GM18858 (cell line): ENCODE measurements around the gene SCUBE2.
"Not testable (repeated sequence)": the region's sequence is repeated elsewhere in the genome, so short reads cannot be mapped to it uniquely, and the experiment has no call there.

Source experiments
- ATAC-seq: cut with Tn5 transposase; IDR thresholded peaks from one replicate; pipeline ENCODE4 v1.9.1; 2021; ENCODE audit not compliant: unreplicated experiment

Gene SCUBE2

DNA sequence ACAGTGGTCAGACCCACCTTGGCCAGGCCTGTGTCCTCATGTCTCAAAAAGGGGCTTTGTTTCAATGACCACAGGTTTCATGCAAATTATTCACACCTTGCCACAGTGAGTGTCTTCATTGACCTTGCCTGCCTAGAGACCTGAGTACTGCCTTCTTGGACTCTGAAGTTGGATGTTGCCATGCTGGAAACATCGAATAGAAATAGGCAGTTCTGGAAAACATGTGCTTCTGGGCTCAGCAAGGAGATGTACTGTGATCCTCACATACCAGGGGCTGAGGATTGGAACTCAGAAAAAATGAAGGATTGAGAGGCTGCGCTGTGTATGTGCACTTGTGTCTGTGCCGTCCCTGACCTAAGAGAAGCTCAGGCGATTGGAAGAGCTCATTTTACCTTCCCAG is 78.0 kb downstream of the SCUBE2 start:
- ATAC-seq = no peak

DNA sequence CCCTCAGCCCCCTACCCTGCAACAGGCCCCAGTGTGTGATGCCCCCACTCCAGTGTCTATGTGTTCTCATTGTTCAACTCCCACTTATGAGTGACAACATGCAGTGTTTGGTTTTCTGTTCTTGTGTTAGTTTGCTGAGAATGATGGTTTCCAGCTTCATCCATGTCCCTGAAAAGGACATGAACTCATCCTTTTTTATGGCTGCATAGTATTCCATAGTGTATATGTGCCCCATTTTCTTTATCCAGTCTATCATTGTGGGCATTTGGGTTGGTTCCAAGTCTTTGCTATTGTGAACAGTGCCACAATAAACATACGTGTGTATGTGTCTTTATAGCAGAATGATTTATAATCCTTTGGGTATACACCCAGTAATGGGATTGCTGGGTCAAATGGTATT is 81.9 kb downstream of the SCUBE2 start:
- not testable (repeated sequence) for ATAC-seq

DNA sequence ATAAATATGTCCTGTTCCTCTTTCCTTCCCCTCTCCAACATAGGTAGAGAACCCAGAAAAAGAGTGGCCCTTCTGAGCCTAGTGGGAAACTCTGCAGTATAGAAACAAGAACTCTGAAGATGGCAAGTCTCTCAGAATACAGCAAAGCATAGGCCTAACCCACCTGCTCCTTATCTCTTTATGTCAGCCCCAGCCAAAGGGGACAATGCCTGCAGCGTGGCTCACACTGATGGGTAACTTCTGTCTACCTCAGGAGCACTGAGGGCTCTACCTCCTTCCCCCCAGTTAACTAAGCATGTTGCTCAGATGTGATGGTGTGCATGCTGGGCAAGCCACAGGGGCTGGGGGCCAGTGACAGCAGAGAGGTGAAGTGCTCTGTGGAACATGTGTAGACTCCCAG is 82.7 kb downstream of the SCUBE2 start:
- no peak for ATAC-seq

DNA sequence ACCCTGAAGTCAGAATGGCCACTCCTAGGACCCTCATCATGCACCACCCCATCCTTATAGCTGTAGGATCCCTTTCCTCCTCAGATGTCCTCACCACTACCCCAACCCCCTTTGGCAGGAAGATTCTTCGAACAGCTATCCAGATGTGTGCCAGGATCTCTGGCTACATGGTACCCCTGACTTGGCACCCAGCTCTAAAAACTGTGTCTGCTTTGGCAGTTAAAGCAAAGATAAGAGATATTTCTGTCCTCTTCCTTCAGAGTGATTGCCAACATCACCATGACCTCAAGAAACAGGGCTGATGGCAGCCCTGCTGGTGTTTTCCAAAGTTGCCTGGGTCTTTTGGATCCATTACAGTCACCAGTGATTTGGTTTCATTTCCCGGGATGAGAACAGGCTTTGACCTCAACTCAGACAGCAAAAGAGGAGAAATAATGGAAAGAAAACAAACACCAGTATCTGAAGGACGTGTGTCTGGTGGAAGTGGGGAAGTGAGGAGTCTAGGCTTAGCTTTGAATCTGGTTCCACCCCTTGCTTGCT is 83.3 kb downstream of the SCUBE2 start:
- ATAC-seq = no peak

GRCh38 chr11:9005087-9005486 is 86.3 kb downstream of the SCUBE2 start:
- ATAC-seq = no peak

DNA sequence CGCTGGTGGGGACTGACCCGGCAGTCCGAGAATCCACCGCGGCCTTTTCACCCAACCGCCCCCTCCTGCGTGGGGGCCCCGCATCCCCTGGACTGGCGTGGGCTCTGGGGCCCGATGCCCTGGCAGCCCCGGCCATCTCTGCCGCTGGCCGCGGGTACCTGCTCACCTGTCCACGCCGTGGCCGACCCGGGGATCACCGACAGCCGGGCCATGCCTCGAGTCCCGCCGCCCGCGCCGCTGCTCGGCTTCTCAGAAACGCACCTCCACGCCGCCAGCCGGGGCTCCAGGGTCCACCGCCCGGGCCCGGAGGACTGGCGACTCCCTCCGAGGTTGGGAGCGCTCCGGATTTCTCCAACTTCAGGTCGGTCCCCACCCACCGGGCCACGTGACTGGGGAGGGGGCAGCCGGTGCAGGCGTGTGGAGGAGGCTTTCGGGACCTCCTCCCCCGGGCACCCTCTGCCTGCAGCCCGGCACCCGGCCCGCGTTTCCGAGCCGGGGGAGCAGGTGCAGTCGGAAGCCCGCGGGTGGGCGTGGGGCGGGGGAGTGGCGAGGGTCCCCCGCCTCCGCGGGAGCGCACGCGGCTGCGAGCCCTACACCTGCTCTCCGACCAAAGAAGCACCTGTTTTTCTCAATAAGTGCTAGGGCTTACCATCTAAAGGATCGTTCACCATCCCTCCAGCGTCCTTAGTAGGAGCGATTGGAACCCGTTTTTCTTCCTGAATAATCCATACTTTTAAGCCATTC is 87.0 kb downstream of the SCUBE2 start:
- ATAC-seq = no peak

- ATAC-seq = no peak
These were observed 87.7 kb downstream of the SCUBE2 start, which contains the start of gene NRIP3 for GRCh38 chr11:9003573-9004182. NRIP3 (minus strand) TSS chr11:9004001; CDS start chr11:9003935, 66 bp downstream.

DNA sequence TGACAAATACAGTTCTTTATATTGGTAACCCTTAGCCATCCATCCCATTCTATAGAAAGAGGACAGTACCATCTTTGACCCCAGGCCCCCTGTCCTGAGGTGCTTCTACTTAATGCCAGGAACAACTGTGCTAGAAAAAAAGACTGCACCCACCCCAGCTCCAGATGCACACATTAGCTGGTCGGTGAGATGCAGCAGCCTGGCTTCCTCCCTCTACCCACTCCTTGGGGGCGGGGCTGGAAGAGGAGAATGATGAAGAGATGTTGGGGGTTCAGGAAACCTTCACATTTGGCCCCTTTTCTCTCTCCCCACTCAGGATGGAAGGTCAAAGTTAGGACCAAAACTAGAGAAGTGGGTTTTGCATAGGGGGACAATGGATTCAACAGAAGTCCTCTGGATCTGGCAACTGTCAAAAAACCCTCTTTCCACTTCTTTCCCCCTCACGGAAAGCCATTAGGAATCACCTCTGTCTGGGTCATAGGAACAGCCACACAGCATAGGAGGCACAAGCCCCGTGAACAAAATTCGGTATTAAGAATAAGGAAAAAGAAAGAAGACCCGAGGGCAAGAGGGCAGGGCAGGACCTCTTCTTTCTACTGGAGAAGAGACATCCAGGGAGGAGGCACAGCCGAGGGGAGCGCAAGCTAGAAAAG is 88.4 kb downstream of the SCUBE2 start:
- no peak for ATAC-seq

GRCh38 chr11:9001736-9002135 is 89.7 kb downstream of the SCUBE2 start:
- no peak for ATAC-seq

- no peak for ATAC-seq
These were observed 93.4 kb downstream of the SCUBE2 start for GRCh38 chr11:8998017-8998416.

DNA sequence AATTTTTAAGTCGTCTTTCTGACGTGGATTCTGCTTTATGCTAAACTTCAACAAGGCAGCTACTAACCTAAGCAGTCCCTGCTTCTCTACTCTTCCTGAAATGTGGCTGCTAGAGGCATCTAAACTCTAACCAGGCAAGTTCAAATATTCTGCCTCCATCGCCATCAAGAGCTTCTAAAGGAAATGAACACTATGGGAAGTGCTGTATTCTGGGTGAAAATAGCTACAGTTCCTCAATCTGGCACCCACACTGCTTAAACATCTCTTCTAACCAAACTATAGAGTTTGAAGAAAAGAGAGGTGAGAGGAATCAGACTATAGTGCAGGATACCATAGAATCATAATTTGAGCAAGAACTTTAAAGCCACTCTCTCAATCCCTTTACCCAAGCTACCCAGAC is 93.9 kb downstream of the SCUBE2 start:
- no peak for ATAC-seq

- ATAC-seq = no peak
These were observed 101.9 kb downstream of the SCUBE2 start for GRCh38 chr11:8989453-8989852.

- ATAC-seq = no peak
These were observed 102.8 kb downstream of the SCUBE2 start for GRCh38 chr11:8988329-8989234.

DNA sequence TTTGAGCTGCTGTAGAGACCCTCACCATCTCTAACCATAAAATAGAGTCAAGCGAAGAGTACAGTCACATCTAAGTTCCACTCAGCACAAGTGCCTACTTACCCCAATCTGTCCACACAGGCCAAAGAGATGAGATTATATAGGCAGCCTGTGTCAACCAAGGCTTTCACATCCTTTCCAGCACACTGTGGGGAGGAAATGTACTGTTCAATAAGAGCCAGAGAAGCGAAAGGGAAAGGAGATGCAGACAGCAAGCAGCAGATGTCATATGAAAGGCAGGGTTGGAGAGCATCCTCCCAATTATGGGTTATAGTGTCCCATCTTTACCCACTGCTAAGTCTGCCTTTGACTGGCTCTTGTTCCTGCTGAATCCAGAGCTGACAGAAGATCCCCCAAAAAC is 104.0 kb downstream of the SCUBE2 start:
- ATAC-seq = no peak

DNA sequence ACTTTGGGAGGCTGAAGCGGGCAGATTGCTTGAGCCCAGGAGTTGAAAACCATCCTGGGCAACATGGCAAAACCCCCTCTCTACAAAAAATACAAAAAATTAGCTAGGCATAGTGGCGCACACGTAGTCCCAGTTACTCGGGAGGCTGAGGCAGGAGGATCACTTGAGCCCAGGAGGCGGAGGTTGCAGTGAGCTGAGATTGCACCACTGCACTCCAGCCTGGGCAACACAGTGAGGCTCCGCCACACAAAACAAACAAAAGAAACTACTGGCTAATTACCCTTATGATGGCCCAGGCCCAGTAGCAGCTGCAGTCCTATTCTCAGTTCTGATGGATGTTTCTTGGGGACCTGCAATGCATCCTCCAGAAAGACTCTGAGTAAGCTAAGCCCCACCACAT is 104.6 kb downstream of the SCUBE2 start:
- ATAC-seq = not testable (repeated sequence)

DNA sequence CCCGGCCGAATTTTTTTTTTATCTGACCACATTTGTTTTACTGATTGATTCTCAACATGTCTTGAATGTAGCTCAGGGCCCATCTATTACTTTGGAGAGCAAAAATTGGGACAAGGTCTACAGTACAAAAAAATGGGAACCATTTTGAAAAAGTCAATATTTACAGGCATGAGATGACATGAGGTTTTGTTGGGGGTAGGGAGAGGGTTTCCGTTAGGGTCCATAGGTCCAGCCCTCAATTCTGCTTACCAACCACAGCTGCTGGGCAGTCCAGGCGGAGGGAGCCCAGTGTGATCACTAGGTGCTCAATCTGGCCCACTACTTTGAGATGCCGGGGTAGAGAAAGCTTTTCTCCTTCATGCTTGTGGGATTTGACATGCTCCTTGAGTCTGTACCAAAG is 105.9 kb downstream of the SCUBE2 start:
- no peak for ATAC-seq

- ATAC-seq = no peak
These were observed 107.8 kb downstream of the SCUBE2 start for GRCh38 chr11:8983552-8983951.

DNA sequence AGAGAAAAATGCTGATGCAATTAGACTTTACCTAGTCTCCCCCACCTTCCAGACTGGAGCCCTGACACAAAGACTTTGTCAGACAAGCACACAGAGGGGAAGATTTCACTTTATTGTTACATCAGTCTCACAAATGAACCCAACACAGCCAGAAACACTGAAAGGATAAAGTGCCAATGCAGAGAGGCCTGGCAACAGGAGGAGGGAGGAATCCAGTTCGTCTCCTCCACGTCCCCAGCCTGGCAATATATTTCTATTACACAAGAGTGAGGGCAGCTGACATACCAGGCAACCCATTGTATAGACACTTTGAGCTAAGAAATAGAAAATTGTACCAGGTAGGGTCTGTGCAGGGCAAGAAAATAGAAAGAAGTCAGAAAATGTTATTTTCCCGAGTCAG is 110.9 kb downstream of the SCUBE2 start:
- no peak for ATAC-seq

DNA sequence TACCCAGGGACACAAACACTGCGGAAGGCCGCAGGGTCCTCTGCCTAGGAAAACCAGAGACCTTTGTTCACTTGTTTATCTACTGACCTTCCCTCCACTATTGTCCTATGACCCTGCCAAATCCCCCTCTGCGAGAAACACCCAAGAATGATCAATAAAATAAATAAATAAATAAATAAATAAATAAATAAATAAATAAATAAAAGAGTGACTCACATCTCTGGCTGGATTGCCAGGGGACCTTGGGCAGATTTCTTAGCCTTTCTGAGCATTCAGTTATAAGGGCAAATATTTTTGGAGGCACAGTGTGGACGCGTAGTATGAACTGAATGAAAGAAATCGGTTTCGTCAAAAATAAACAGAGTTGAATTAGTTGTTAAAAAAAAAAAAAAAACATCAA is 112.0 kb downstream of the SCUBE2 start:
- not testable (repeated sequence) for ATAC-seq

GRCh38 chr11:8973121-8973520 is 118.3 kb downstream of the SCUBE2 start:
- ATAC-seq = no peak

- ATAC-seq = no peak
These were observed 119.5 kb downstream of the SCUBE2 start for GRCh38 chr11:8971924-8972316.
